T-cell (primary cell): ENCODE data around the gene KIAA1671. TPM values are rescaled to one million over a fixed set of nuclear protein-coding genes. Genes with fewer than 3 reads are reported as not detected.
A peak's percentile ranks its signal among the peaks of the same experiment; 100 is the strongest.

Experiments
- ATAC-seq, 4 experiments: fragments of 200-7000 bp in 3 of 4; fragments of 150-1000 bp in 1 of 4; cut with Tn5 transposase; replicated peaks in 1 of 4; 1 replicate in 3 of 4; 2 replicates in 1 of 4; pipeline ENCODE4 v1.10.0; 2021; ENCODE audit warnings: moderate library complexity in 3 of 4, mild to moderate bottlenecking in 2 of 4, moderate number of reproducible peaks in 1 of 4
- CTCF ChIA-PET, 2 donors: fragments of 300-600 bp; sonication (Branson Sonifier 250); formaldehyde crosslinking; loops; one replicate each; lab custom pipeline; 2022; ENCODE audit warnings: antibody characterized with exemption in 2 of 2; lab: Charles Lee
- POLR2A ChIA-PET, 2 donors: fragments of 300-600 bp; sonication (Branson Sonifier 250); formaldehyde crosslinking; loops; one replicate each; lab custom pipeline; 2022; ENCODE audit warnings: antibody characterized with exemption in 2 of 2; lab: Charles Lee
- DNase-seq, 35 experiments: peaks; one replicate each; pipeline versions ENCODE4 v3.0.0 to v3.0.0-alpha.2; 2013 to 2023
- H3K27ac ChIP-seq: one replicate; pipeline ENCODE4 v1.5.1; 2013; ENCODE audit warnings: low read length
- H3K27me3 ChIP-seq, 2 experiments: replicated peaks in 1 of 2; 1 replicate in 1 of 2; 2 replicates in 1 of 2; pipeline versions ENCODE4 v1.6.1 to v1.7.0; 2013; ENCODE audit warnings: low read length in 1 of 2, mixed read lengths in 1 of 2; ENCODE audit not compliant: control insufficient read depth in 2 of 2, insufficient read depth in 2 of 2; ENCODE audit errors: extremely low read depth in 1 of 2
- H3K36me3 ChIP-seq, 2 donors: 1 replicate in 1 of 2; 2 replicates in 1 of 2; pipeline versions ENCODE4 v1.6.1 to v1.7.0; 2013; ENCODE audit warnings: low read length in 1 of 2; ENCODE audit not compliant: control insufficient read depth in 2 of 2, insufficient read depth in 1 of 2; ENCODE audit errors: extremely low read depth in 1 of 2
- H3K4me1 ChIP-seq, 2 experiments: 1 replicate in 1 of 2; 2 replicates in 1 of 2; pipeline versions ENCODE4 v1.6.1 to v1.7.0; 2013; ENCODE audit warnings: low read length in 2 of 2, mixed read lengths in 1 of 2; ENCODE audit not compliant: insufficient read depth in 2 of 2, control insufficient read depth in 1 of 2; ENCODE audit errors: extremely low read depth in 1 of 2
- H3K4me3 ChIP-seq, 2 donors: 1 replicate in 1 of 2; 2 replicates in 1 of 2; pipeline versions ENCODE4 v1.5.1 to v1.7.0; 2013; ENCODE audit warnings: mild to moderate bottlenecking in 2 of 2, low read length in 1 of 2, moderate library complexity in 1 of 2; ENCODE audit not compliant: control insufficient read depth in 1 of 2; ENCODE audit errors: extremely low read depth in 1 of 2
- H3K9me3 ChIP-seq: 2 replicates; pipeline ENCODE4 v1.7.0; 2013
- H3K27ac Mint-ChIP-seq, 2 donors: one replicate each; pipeline ENCODE4 v1.8.0; 2020 to 2021; ENCODE audit warnings: mild to moderate bottlenecking in 2 of 2, mixed read lengths in 2 of 2
- H3K27me3 Mint-ChIP-seq, 2 donors: one replicate each; pipeline ENCODE4 v1.8.0; 2021 to 2022; ENCODE audit warnings: mixed read lengths in 2 of 2
- H3K36me3 Mint-ChIP-seq: one replicate; pipeline ENCODE4 v1.8.0; 2021; ENCODE audit warnings: mixed read lengths
- H3K4me1 Mint-ChIP-seq, 3 donors: one replicate each; pipeline ENCODE4 v1.8.0; 2020 to 2022; ENCODE audit warnings: mixed read lengths in 3 of 3, mild to moderate bottlenecking in 1 of 3
- H3K4me3 Mint-ChIP-seq, 3 donors: one replicate each; pipeline ENCODE4 v1.8.0; 2020 to 2022; ENCODE audit warnings: mild to moderate bottlenecking in 3 of 3, mixed read lengths in 3 of 3, moderate library complexity in 3 of 3
- H3K9me3 Mint-ChIP-seq, 3 donors: one replicate each; pipeline ENCODE4 v1.8.0; 2020 to 2022; ENCODE audit warnings: mixed read lengths in 3 of 3
- WGBS: methylation state at CpG from one replicate; pipeline ENCODE4 v1.1.5; 2013; ENCODE audit warnings: missing lambda C conversion rate; ENCODE audit not compliant: insufficient coverage; 5-methylcytosine and 5-hydroxymethylcytosine counted together
- total RNA-seq, 35 experiments: library from RNA in 6 of 35; stranded (reverse) in 6 of 35; fragments of 120-200 nt in 1 of 35; gene quantifications; one replicate each; pipeline versions ENCODE4 v1.2.1 to v1.2.4 and lab custom pipeline; 2013 to 2026

KIAA1671 gene
- total RNA-seq, 5 donors from 2014 or later (not counting 1 experiment from before 2014, with no cell fraction given), result 5.1 to 20.3 (median 9.0) TPM

- Histone ChIP-seq H3K4me1 (peaks cover 53 to 72% of the 10 kb centered on the region in 2 experiments), H3K27me3 (no peaks in the 10 kb centered on the region), H3K27ac (peak overlapping the region; percentile 48), H3K4me3 (peak overlapping the region; percentile 37 to 60), H3K9me3 (no peaks in the 10 kb centered on the region), H3K36me3 (no peaks in the 10 kb centered on the region)
- Mint-ChIP-seq H3K27me3 (no peaks in the 10 kb centered on the region), H3K4me3 (peak overlapping the region; percentile 69 to 76 (median 71)), H3K27ac (peak overlapping the region; percentile 94 to 99), H3K4me1 (peaks cover 65 to 73% (median 69%) of the 10 kb centered on the region in 3 donors), H3K9me3 (no peaks in the 10 kb centered on the region), H3K36me3 (no peaks in the 10 kb centered on the region)
- ChIA-PET POLR2A (interaction anchor here (0.6 kb wide), 3 partner anchors 75 to 1576 kb away, joined by 3 to 5 read pairs (median 4); no protein-coding TSS in a partner anchor), CTCF (interaction anchor here in 1 of 2 donors (0.7 kb wide), 1 partner anchor 253 kb away, joined by 7 read pairs; no protein-coding TSS in a partner anchor)
- ATAC-seq (peak; percentile 93 to 96 (median 94)), DNase-seq (peak; percentile 70 to 92 (median 84))
- 0% methylated on average over 6 of the region's 16 CpGs for WGBS
These were observed 110.0 kb downstream of the KIAA1671 start for GRCh38 chr22:25062386-25063085.

- no peak overlapping the region for H3K27ac ChIP-seq
- H3K27ac Mint-ChIP-seq, result peak overlapping the region; percentile 74 to 76
- DNase-seq (no peak), ATAC-seq (no peak)
- H3K4me1 ChIP-seq, result peaks cover 66 to 96% of the 10 kb centered on the region in 2 experiments
- no peaks in the 10 kb centered on the region for H3K9me3 ChIP-seq
- no peaks in the 10 kb centered on the region for H3K36me3 ChIP-seq
- H3K27me3 ChIP-seq, result no peaks in the 10 kb centered on the region
- H3K9me3 Mint-ChIP-seq, result no peaks in the 10 kb centered on the region
- H3K4me3 ChIP-seq, result no peak overlapping the region
- WGBS, result 81% methylated on average over 10 of the region's 16 CpGs
- H3K4me1 Mint-ChIP-seq, result peaks cover 90 to 94% (median 94%) of the 10 kb centered on the region in 3 donors
- ChIA-PET CTCF (no interaction called here), POLR2A (no interaction called here)
- H3K27me3 Mint-ChIP-seq, result no peaks in the 10 kb centered on the region
- H3K36me3 Mint-ChIP-seq, result no peaks in the 10 kb centered on the region
- peak overlapping the region in 2 of 3 donors; percentile 13 to 71 for H3K4me3 Mint-ChIP-seq
These were observed 112.5 kb downstream of the KIAA1671 start for GRCh38 chr22:25064894-25065560.

GRCh38 chr22:25066861-25067435 lies 114.4 kb downstream of the KIAA1671 start:
- DNase-seq (no peak), ATAC-seq (no peak)
- no peaks in the 10 kb centered on the region for H3K27me3 Mint-ChIP-seq
- Histone ChIP-seq H3K36me3 (no peaks in the 10 kb centered on the region), H3K4me3 (no peak overlapping the region), H3K27me3 (no peaks in the 10 kb centered on the region), H3K4me1 (peaks cover 56 to 97% of the 10 kb centered on the region in 2 experiments), H3K9me3 (no peaks in the 10 kb centered on the region), H3K27ac (peak overlapping the region; percentile 81)
- no peaks in the 10 kb centered on the region for H3K36me3 Mint-ChIP-seq
- peaks cover 92 to 96% (median 96%) of the 10 kb centered on the region in 3 donors for H3K4me1 Mint-ChIP-seq
- peak overlapping the region; percentile 98 to 100 for H3K27ac Mint-ChIP-seq
- ChIA-PET POLR2A (no interaction called here), CTCF (no interaction called here)
- H3K9me3 Mint-ChIP-seq, result no peaks in the 10 kb centered on the region
- H3K4me3 Mint-ChIP-seq, result peak overlapping the region in 2 of 3 donors; percentile 64 to 90
- WGBS, result 95% methylated on average over 12 of the region's 15 CpGs

- Histone ChIP-seq H3K27me3 (no peaks in the 10 kb centered on the region), H3K4me3 (peak overlapping the region in 1 of 2 donors; percentile 25), H3K36me3 (no peaks in the 10 kb centered on the region), H3K4me1 (peaks cover 52 to 97% of the 10 kb centered on the region in 2 experiments), H3K9me3 (no peaks in the 10 kb centered on the region), H3K27ac (peak overlapping the region; percentile 81)
- CTCF ChIA-PET, result interaction anchor here in 1 of 2 donors (1.0 to 1.2 kb wide), 4 partner anchors 8 to 44 kb away, joined by 4 to 8 read pairs (median 4); no protein-coding TSS in a partner anchor
- peak overlapping the region; percentile 98 to 100 for H3K27ac Mint-ChIP-seq
- peak overlapping the region; percentile 64 to 90 (median 72) for H3K4me3 Mint-ChIP-seq
- H3K4me1 Mint-ChIP-seq, result peaks cover 92 to 96% (median 95%) of the 10 kb centered on the region in 3 donors
- 9% methylated on average over 18 of the region's 18 CpGs for WGBS
- DNase-seq, result peak; percentile 79 to 95 (median 87)
- ATAC-seq, result peak; percentile 92 to 94 (median 92)
- no peaks in the 10 kb centered on the region for H3K27me3 Mint-ChIP-seq
- H3K36me3 Mint-ChIP-seq, result no peaks in the 10 kb centered on the region
- POLR2A ChIA-PET, result interaction anchor here (0.6 to 1.2 kb wide), 3 partner anchors 11 to 14 kb away, joined by 3 to 17 read pairs (median 4); no protein-coding TSS in a partner anchor
- no peaks in the 10 kb centered on the region for H3K9me3 Mint-ChIP-seq
These were observed 115.4 kb downstream of the KIAA1671 start for GRCh38 chr22:25067851-25068421.

- Histone ChIP-seq H3K27me3 (no peaks in the 10 kb centered on the region), H3K9me3 (no peaks in the 10 kb centered on the region), H3K27ac (peak overlapping the region; percentile 81), H3K4me3 (peak overlapping the region; percentile 19 to 39), H3K36me3 (no peaks in the 10 kb centered on the region), H3K4me1 (peaks cover 44 to 92% of the 10 kb centered on the region in 2 experiments)
- Mint-ChIP-seq H3K9me3 (no peaks in the 10 kb centered on the region), H3K4me1 (peaks cover 91 to 93% (median 92%) of the 10 kb centered on the region in 3 donors), H3K27ac (peak overlapping the region; percentile 98 to 100), H3K4me3 (peak overlapping the region; percentile 64 to 90 (median 72)), H3K27me3 (no peaks in the 10 kb centered on the region), H3K36me3 (no peaks in the 10 kb centered on the region)
- peak; percentile 3 to 25 (median 12) for ATAC-seq
- ChIA-PET POLR2A (interaction anchor here in 1 of 2 donors (0.8 to 1.2 kb wide), 2 partner anchors 13 kb away, joined by 3 to 4 read pairs; no protein-coding TSS in a partner anchor), CTCF (interaction anchor here (0.6 to 1.2 kb wide), 5 partner anchors 7 to 381 kb away, joined by 4 to 9 read pairs (median 5); no protein-coding TSS in a partner anchor)
- DNase-seq, result peak in 25 of 35 experiments; percentile 12 to 62 (median 29)
- 15% methylated on average over 5 of the region's 9 CpGs for WGBS
These were observed 116.2 kb downstream of the KIAA1671 start for GRCh38 chr22:25068707-25069106.
